GM13976 (cell line): ENCODE measurements around the gene TBCEL.
"Not testable (repeated sequence)": the region's sequence is repeated elsewhere in the genome, so short reads cannot be mapped to it uniquely, and the experiment has no call there.

Source experiments
- DNase-seq: peaks from one replicate; pipeline ENCODE4 v3.0.0; 2012; ENCODE audit warnings: low spot score
- CTCF ChIP-seq: IDR thresholded peaks from 2 replicates; pipeline ENCODE4 v1.5.1; 2012; ENCODE audit warnings: borderline replicate concordance, mild to moderate bottlenecking; ENCODE audit not compliant: insufficient read depth; ENCODE audit errors: extremely low read depth, missing control alignments, control extremely low read depth
- in situ Hi-C: fragments of 300-500 bp; cut with MboI; formaldehyde crosslinking; loops from one replicate; pipeline ENCODE4 v1.12.0; 2022; ENCODE audit warnings: low sequenced_read_pairs, mixed read lengths, inconsistent platforms; ENCODE audit not compliant: unreplicated experiment

TBCEL gene

GRCh38 chr11:121112498-121113455, 88.9 kb downstream of the TBCEL start:
- DNase-seq = peak; percentile 76
- in situ Hi-C loops = loop anchor here (25.0 kb wide), 1 partner anchor 600 kb away; the partner anchor contains the start of gene GRIK4
- peak; percentile 35 for TF ChIP-seq CTCF

- DNase-seq = no peak
- TF ChIP-seq CTCF = no peak
- in situ Hi-C loops = loop anchor here (25.0 kb wide), 1 partner anchor 601 kb away; the partner anchor contains the start of gene GRIK4
These were observed 89.7 kb downstream of the TBCEL start for GRCh38 chr11:121113611-121114010.

GRCh38 chr11:121115024-121115423, 91.1 kb downstream of the TBCEL start:
- not testable (repeated sequence) for DNase-seq
- in situ Hi-C loops = loop anchor here (25.0 kb wide), 1 partner anchor 603 kb away; the partner anchor contains the start of gene GRIK4

- no peak for DNase-seq
- no peak for TF ChIP-seq CTCF
- in situ Hi-C loops = loop anchor here (25.0 kb wide), 1 partner anchor 605 kb away; the partner anchor contains the start of gene GRIK4
These were observed 93.9 kb downstream of the TBCEL start for GRCh38 chr11:121117788-121118187.

GRCh38 chr11:121119440-121119839, 95.5 kb downstream of the TBCEL start:
- no peak for DNase-seq
- no peak for TF ChIP-seq CTCF
- in situ Hi-C loops = loop anchor here (25.0 kb wide), 1 partner anchor 607 kb away; the partner anchor contains the start of gene GRIK4

- in situ Hi-C loops = loop anchor here (25.0 kb wide), 1 partner anchor 610 kb away; the partner anchor contains the start of gene GRIK4
- TF ChIP-seq CTCF = no peak
- no peak for DNase-seq
These were observed 98.4 kb downstream of the TBCEL start for GRCh38 chr11:121122328-121122727.
